ENCODE data around the gene SLC16A8. TPM values are rescaled to one million over a fixed set of nuclear protein-coding genes. Genes with fewer than 3 reads are reported as not detected.
"Not testable (repeated sequence)": the region's sequence is repeated elsewhere in the genome, so short reads cannot be mapped to it uniquely, and the experiment has no call there.

The SLC16A8 gene
- total and polyA plus RNA-seq, 4 donors = 0.32 to 0.64 (median 0.39) TPM; not detected in 1

GRCh38 chr22:38040953-38041759 is 42.8 kb downstream of the SLC16A8 start:
- no peak for ATAC-seq (ENCODE audit: insufficient read depth, low FRiP score)
- H3K9me3 ChIP-seq (ENCODE audit: control insufficient read depth in 4 of 4, insufficient read depth in 3 of 4, low read length in 3 of 4) = no peaks in the 10 kb centered on the region
- H3K27me3 ChIP-seq (ENCODE audit: control insufficient read depth in 3 of 3, insufficient read depth in 3 of 3, low read length in 2 of 3) = no peaks in the 10 kb centered on the region
- no peak for DNase-seq
- no peak overlapping the region for H3K4me3 ChIP-seq
- H3K4me1 ChIP-seq (ENCODE audit: control insufficient read depth in 5 of 5, insufficient read depth in 5 of 5, low read length in 5 of 5) = no peaks in the 10 kb centered on the region
- no peaks in the 10 kb centered on the region for H3K36me3 ChIP-seq (ENCODE audit: control insufficient read depth in 4 of 4, insufficient read depth in 4 of 4, low read length in 4 of 4)
- no peak overlapping the region for H3K27ac ChIP-seq (ENCODE audit: low read depth in 1 of 2, low read length in 1 of 2)
- 88 to 90% methylated on average over 20 of the region's 20 CpGs for WGBS, 2 donors
- H3K9ac ChIP-seq (ENCODE audit: insufficient read depth in 1 of 2, low read length in 2 of 2) = no peak overlapping the region
- TF ChIP-seq CTCF (IDR thresholded peaks at IDR 0.05; ENCODE audit: control extremely low read depth, extremely low read depth) = no peak

GRCh38 chr22:38038890-38039812 is 44.8 kb downstream of the SLC16A8 start:
- WGBS, 2 donors = 81 to 91% methylated on average over 46 of the region's 46 CpGs
- H3K4me3 ChIP-seq = no peak overlapping the region
- no peaks in the 10 kb centered on the region for H3K27me3 ChIP-seq (ENCODE audit: control insufficient read depth in 3 of 3, insufficient read depth in 3 of 3, low read length in 2 of 3)
- no peaks in the 10 kb centered on the region for H3K9me3 ChIP-seq (ENCODE audit: control insufficient read depth in 4 of 4, insufficient read depth in 3 of 4, low read length in 3 of 4)
- H3K4me1 ChIP-seq (ENCODE audit: control insufficient read depth in 5 of 5, insufficient read depth in 5 of 5, low read length in 5 of 5) = peaks cover 0 to 4% (median 0%) of the 10 kb centered on the region in 5 donors
- no peaks in the 10 kb centered on the region for H3K36me3 ChIP-seq (ENCODE audit: control insufficient read depth in 4 of 4, insufficient read depth in 4 of 4, low read length in 4 of 4)
- H3K9ac ChIP-seq (ENCODE audit: insufficient read depth in 1 of 2, low read length in 2 of 2) = no peak overlapping the region
- H3K27ac ChIP-seq (ENCODE audit: low read depth in 1 of 2, low read length in 1 of 2) = no peak overlapping the region
- ATAC-seq (ENCODE audit: insufficient read depth, low FRiP score) (no peak), DNase-seq (no peak)
- no peak for TF ChIP-seq CTCF (IDR thresholded peaks at IDR 0.05; ENCODE audit: control extremely low read depth, extremely low read depth)

GRCh38 chr22:38038426-38038825 is 45.6 kb downstream of the SLC16A8 start:
- TF ChIP-seq CTCF (IDR thresholded peaks at IDR 0.05; ENCODE audit: control extremely low read depth, extremely low read depth) = no peak
- WGBS, 2 donors = 96 to 99% methylated on average over 23 of the region's 23 CpGs
- no peak overlapping the region for H3K27ac ChIP-seq (ENCODE audit: low read depth in 1 of 2, low read length in 1 of 2)
- H3K4me1 ChIP-seq (ENCODE audit: control insufficient read depth in 5 of 5, insufficient read depth in 5 of 5, low read length in 5 of 5) = peaks cover 0 to 12% (median 2%) of the 10 kb centered on the region in 5 donors
- H3K36me3 ChIP-seq (ENCODE audit: control insufficient read depth in 4 of 4, insufficient read depth in 4 of 4, low read length in 4 of 4) = no peaks in the 10 kb centered on the region
- H3K9ac ChIP-seq (ENCODE audit: insufficient read depth in 1 of 2, low read length in 2 of 2) = no peak overlapping the region
- ATAC-seq (ENCODE audit: insufficient read depth, low FRiP score) (no peak), DNase-seq (no peak)
- H3K9me3 ChIP-seq (ENCODE audit: control insufficient read depth in 4 of 4, insufficient read depth in 3 of 4, low read length in 3 of 4) = no peaks in the 10 kb centered on the region
- no peak overlapping the region for H3K4me3 ChIP-seq
- no peaks in the 10 kb centered on the region for H3K27me3 ChIP-seq (ENCODE audit: control insufficient read depth in 3 of 3, insufficient read depth in 3 of 3, low read length in 2 of 3)

GRCh38 chr22:38037367-38038150 is 46.4 kb downstream of the SLC16A8 start:
- not testable (repeated sequence) for H3K4me3 ChIP-seq; H3K27me3 ChIP-seq (ENCODE audit: control insufficient read depth in 3 of 3, insufficient read depth in 3 of 3, low read length in 2 of 3); H3K36me3 ChIP-seq (ENCODE audit: control insufficient read depth in 4 of 4, insufficient read depth in 4 of 4, low read length in 4 of 4); H3K27ac ChIP-seq (ENCODE audit: low read depth in 1 of 2, low read length in 1 of 2); H3K9me3 ChIP-seq (ENCODE audit: control insufficient read depth in 4 of 4, insufficient read depth in 3 of 4, low read length in 3 of 4); ATAC-seq (ENCODE audit: insufficient read depth, low FRiP score); DNase-seq; H3K9ac ChIP-seq (ENCODE audit: insufficient read depth in 1 of 2, low read length in 2 of 2)
- 86 to 94% methylated on average over 13 of the region's 13 CpGs for WGBS, 2 donors
- H3K4me1 ChIP-seq (ENCODE audit: control insufficient read depth in 5 of 5, insufficient read depth in 5 of 5, low read length in 5 of 5) = peaks cover 0 to 16% (median 5%) of the 10 kb centered on the region in 5 donors

Measured in lung (tissue), 12 donors.